M059J (cell line): ENCODE results near the gene RAB4A. TPM values are rescaled to one million over a fixed set of nuclear protein-coding genes. Genes with fewer than 3 reads are reported as not detected.
A peak's percentile ranks its signal among the peaks of the same experiment; 100 is the strongest.

Source experiments
- DNase-seq: peaks from one replicate; pipeline ENCODE4 v3.0.0-alpha.2; 2012; ENCODE audit warnings: low read depth
- total RNA-seq: library from RNA; depleted of rRNA; stranded (reverse); fragments of >200 nt; shearing (Covaris generic); gene quantifications from 2 replicates; pipeline ENCODE4 v1.2.3, GENCODE V29; 2014; rRNA removed

Gene RAB4A, protein sequence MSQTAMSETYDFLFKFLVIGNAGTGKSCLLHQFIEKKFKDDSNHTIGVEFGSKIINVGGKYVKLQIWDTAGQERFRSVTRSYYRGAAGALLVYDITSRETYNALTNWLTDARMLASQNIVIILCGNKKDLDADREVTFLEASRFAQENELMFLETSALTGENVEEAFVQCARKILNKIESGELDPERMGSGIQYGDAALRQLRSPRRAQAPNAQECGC
- total RNA-seq: 8.0 and 18.5 TPM in 2 replicates

DNA sequence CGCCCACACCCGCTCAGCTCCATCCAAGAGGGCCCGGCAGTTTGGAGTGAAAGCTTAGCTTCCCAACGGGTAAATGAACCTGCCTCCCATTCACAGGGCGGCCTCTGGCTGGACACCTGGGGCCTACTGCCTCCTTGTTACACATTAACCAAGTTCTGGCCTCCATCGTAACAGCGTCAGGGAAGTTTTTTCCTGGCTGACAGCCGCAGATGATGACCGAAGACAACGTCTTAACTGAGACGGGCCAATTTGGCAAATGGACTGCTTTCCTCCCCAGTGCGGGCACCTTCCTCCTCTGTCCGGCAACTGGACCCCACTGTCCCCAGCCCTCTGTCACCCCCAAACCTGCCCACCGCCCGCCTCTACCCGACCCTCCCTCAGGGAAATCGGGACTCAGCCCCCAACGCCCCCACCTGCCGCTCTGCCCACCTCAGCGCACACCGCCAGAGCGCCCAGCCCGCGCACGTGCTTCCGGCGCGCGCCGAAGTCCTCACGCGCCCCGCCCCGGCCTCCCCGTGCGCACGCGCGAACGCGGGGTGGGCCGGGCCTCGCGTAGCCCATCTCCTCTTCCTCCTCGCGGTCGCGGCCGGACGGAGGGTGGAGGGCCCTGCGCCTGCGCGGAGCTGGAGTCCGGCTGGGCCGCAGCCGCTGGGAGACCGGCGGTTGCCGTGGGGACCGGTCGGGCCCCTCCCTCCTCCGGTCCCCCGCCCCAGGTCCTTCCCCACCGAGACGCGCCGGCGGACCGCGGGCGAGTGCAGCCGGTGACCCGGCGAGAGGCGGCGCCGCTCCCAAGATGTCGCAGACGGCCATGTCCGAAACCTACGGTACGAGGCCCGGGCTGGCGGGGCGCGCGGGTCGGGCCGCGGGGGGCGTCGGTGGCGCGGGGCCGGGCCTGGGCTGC lies at the start of gene RAB4A:
Gene RAB4A (plus strand): TSS at position 565 of the 901 bp plus-strand sequence. CDS start 229 bp downstream, at position 794.
- peak; percentile 85 for DNase-seq

DNA sequence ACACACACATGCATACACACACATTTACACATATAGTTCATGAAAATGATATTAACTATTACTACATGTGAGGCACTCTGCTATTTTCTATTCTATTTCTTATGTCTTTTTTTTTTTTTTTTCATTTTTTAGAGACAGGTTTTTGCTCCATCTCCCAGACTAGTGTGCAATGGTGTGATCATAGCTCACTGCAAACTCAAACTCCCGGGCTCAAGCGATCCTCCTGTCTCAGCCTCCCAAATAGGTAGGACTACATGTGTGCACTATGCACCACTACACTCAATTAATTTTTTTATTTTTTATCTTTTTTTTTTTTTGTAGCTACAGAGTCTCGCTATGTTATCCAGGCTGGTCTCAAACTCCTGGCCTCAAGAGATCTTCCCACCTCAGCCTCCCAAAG lies 48.8 kb upstream of the RAB4A start:
- no peak for DNase-seq

DNA sequence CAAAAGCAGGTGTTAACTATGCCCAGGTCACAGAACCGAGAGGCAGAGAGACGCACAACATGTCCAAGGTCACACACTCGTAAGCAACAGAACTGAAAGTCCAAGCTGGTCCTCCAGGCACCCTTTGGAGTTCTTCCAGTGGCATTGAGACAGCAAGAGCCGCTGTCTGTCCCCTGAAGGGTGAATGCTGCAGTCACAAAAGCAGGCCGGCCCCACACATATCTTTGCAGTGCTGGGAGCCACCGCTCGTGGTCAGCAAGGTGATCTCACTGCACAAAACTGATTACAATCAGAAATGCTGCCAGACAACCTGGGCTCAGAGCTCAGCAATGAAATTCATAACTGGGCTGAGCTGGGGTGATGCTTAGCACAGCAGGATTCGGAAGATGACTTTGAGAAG lies 47.4 kb upstream of the RAB4A start:
- DNase-seq: peak; percentile 24

DNA sequence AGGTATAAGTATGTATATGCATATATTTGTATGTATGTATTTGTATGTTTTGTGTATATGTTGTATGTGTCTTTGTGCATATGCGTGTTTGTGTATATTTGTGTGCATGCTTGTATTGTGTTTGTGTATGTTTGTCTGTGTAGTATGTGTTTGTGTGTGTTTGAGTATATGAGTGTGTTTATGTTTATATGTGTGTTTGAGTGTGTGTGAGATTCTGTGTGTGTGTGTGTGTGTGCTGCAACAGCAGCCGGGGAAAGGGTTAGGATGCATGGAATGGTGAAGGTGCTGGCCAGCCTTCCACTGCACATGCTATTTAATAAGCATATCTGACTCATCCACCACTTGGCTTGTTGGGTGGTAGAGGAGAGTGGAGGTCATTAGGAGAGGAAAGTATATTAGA lies 46.6 kb upstream of the RAB4A start:
- DNase-seq: peak; percentile 41

DNA sequence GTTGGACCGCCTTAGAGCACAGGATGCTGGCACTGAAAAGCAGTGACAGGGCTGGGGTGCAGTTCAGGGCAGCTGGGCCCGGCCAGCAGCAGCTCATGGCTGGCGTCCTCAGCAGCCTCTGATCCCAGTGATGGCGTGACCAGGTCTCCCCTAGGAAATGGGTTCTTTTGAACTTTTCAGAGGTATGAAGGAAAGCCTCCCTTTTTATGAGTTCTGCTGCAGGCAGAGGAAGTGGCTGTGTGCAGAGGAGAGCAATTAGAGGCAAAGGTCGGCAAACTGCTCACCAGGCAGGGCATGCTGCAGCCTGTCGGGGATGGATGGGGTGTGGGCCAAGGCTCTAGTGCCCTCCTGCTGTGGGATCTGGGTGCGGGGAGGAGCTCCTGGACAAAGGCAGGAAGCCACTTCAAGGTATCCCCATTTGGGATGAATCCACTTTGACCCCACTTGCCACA lies 45.6 kb upstream of the RAB4A start:
- peak; percentile 12 for DNase-seq

DNA sequence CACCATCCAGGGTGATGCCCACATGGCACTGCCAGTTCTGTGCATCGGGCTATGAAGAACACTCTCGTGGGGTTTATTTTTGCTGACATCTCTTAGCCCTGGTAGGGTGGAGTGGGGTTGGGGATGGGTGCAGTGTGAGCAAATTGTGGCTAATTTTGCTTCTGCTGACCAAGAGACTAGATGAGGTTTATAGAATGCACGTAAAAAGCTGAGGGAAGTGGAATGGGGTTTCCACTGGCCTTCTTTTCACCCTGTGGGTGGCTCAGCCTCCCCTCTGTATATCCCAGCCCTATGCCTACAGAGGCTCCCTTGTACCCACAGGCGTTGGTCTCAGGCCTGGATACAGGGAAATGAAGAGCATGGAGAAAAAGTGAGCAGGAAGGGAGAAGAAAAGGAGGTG lies 44.1 kb upstream of the RAB4A start:
- no peak for DNase-seq

DNA sequence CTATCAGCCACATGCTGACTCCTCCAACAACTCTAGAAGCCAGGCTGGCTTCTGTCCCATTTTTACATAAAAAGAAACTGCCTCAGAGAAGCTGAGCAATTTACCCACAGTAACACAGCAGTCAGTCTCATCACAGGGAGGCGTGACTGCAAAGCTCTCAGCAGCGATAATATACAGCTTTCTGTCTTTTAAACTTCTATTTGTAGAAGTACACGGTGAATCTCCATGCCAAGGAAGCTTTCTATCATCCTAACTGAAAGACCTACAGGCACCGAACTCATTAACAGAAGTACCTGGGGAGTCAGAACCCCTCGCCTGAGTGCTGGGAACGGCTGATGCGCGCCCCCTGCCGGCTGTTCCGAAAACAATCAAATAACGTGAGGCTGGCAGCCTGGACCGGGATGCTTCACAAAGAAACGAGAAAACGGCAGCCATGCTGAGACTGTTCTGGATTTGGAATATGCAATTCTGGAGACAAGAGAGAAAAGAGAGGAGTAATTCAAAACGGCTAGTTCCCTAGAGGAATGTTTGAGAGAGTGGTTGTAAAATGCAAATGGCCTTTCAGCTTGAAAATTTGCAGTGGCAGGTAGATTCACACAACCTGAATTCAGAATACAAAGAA lies 43.5 kb upstream of the RAB4A start:
- peak; percentile 59 for DNase-seq

DNA sequence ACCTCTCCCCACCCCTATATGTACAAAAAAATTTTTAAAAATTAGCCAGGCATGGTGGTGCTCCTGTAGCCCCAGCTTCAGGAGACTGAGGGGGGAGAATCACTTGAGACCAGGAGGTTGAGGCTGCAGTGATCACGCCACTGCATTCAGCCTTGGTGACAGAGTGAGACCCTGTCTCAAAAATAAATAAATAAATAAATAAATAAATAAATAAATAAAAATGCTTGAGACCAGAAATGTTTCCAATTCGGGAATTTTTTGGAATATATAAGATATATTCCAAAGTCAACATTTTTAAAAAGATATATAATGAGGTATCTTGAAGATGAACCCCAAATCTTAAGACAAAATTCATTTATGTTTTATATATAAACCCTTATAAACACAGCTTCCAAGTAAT lies 42.4 kb upstream of the RAB4A start:
- no peak for DNase-seq

DNA sequence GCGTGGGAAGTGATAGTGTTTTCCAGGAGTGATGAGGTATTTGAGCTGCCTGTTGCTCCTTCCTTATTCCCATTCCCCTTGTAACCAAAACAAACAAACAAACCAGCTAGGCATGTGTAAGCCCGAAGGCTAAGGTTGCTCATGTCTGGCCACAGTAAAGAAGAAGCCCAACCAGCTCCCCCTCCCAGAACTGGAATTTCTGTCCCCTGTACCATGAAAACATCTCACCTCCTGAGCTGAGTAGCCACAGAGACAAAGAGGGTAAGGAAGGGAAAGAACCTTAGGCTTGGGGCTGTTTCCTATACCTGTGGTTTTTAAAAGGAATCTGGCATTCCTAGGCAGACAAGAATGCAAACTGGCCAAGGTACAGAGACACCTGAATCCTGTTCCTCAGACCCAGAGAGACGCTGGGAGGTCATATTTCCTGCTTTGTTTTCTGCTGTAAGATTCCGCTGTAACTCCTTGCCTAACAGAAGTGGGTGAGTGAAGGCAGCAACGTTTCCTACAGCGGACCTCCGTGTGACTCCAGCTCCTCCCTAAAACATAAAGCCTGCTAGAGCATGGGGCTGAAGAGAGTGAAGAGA lies 41.7 kb upstream of the RAB4A start:
- DNase-seq: peak; percentile 49

DNA sequence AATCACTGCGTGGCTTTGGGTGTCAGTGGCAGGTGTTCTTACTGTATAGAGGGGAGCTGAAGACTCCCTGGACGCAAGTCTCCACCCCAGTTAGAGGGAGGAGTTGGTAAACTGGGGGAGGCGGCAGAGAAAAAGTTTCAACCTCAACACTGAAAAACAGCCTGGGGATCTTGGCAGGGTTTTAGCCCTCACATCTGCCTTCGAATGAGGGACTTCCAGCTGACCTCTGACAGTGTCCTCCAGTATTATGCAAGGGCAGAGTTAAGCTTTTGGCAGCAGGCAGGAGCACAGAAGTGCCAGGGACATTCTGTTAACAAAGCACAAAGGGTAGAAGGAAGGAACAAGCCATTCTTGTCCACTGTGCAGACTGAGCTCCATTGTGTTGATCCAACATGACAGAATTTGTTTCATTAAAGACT lies 41.2 kb upstream of the RAB4A start:
- DNase-seq: no peak

DNA sequence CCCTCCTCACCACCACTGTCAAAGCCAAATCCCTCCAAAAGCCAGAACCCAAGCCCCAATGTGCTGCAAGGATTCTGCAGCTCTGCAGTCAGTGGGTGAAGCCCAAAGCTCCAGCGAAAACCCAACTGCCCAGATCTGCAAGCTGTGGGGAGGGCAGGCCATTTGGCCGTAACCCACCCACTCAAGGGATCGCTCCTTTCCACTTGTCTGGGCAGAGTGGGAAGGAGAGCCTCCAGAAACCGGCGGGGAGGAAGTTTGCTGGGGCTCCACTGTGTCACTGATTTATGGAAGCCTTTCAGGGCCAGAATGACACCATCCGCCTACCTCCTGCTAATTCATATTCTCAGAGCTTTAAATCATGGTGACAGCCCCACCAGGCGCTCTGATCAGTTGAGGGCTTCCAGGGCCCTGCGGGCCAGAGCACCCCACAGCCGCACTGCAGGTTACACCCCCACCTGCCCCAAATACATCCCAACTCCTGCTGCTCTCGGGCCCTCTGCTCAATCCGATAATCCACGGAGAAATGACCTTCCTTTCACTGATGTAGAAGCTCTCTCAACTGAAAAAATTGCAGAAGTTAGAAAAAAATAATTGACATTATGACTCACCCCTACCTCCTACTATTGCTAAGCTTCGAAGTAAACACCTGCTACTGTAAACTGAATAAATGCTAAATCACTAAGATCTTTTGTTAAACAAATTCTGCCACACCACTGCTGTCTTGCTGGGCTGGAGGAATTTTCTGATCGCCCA lies 40.6 kb upstream of the RAB4A start:
- peak; percentile 34 for DNase-seq

DNA sequence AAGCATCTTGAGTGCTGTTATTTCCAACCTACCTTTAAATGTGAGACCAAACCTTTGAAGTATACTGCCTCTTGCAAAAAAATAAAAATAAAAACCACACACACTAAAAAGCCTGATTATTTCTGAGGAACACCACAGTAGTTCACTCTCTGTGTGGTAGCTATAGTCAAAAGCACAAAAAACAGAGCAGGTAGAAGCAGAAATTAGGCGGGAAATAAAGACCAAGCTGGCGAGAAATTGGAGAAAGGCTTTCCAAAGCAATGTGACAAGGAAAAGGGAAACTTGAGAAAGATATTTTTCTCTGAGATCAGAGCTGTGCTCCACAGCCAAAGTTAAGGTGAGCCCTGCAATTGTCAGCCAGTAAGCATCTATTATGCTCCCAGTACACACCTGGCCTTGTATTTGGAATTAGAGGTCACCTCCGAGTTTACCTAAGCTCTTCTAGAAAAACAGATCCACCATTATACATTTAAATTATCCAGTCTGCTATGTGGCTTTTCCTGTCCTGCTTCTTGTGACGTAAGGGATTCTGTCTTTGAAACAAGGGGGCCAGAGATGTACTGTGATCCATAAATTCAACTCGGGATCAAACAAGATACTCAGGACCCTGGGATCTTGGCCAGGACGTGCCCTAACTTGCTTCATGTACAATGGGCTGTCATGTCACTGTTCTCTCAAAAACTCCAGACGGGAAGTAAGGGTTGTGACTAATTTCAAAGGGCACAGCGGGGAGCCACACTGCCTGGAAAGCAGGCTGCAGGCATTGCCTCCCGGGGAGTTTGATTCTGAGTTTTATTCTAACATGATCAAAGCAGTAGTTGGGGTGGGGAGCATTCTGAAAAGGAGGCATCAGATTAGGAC lies 39.8 kb upstream of the RAB4A start:
- peak; percentile 60 for DNase-seq

DNA sequence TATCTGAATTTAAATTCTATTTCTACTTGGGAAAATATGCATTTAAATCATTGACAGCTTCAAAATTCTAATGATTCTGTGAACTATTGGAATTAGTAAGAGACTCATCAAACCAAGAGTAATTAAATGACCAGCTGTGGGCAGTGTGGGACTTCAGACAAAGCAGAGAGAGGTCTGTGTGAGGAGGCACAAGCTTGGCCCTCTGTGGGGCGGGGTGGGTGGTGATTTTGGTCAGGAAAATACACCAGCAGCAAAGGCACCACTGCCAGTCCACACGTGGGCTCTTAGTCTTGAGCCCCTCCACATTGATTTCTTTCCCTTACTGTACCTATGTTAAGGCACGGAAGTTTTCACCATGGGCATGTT lies 39.2 kb upstream of the RAB4A start:
- DNase-seq: peak; percentile 24

DNA sequence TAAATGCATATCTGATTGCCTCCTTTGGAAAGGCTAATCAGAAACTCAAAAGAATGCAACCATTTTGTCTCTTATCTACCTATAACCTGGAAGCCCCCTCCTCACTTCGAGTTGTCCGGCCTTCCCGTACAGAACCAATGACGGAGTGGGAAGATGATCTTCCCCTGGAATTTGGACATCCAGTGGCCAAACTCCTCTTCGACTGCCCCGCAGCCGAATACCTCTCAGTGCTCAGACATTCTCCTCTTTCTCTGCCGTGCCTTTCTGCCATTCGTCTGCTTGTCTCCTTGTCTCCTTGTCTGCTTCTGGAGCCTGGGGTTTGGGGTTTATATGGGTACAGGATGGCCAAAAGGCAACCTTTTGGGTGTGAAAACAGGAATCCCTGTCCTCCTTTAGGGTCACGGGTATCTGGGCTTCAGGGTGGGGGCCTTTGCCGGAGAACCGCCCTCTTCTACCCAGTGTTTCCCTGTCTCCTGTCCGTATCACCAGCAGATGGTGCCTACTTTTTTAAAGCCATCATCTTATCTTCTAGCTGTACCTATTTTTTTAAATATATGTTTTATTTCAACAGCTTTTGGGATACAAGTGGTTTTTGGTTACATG lies 35.9 kb upstream of the RAB4A start:
- DNase-seq: no peak

DNA sequence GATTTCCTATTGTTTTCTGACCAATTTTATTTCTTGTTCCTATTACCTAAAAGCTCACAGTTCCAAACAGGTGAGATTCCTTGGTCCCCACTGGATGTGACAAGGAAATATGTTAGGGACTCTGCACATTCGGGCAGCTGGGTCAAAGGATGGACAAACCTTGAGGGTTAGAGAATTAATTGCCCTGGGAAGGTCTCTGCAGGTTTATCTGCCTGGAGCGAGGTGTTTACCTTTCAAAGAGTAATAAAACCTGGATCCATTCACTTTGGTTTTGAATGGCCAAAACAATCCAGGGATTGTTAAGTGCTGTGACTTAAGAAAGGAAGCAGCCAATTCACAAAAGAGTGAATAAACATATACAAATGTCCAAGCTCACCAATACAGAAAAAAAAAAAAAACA lies 33.6 kb upstream of the RAB4A start:
- no peak for DNase-seq

DNA sequence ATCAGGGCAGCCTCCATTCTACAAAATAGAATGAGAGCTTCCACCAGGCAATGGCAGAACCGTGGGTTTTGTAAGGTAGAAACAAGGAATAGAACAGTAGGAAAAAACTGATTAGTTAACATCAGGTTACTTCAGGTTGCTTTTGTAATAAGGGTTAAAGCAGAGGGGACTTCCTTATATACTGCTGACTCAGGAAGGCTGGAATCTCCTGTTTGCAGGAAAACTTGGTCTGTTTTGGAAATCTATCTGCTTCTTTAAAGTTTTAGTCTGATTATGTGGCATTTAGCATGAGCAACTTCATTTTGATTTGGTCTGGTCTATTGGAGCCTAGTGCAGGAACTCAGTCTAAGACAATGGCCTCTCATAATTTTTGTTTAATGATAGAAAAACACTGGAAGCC lies 32.7 kb upstream of the RAB4A start:
- DNase-seq: no peak

DNA sequence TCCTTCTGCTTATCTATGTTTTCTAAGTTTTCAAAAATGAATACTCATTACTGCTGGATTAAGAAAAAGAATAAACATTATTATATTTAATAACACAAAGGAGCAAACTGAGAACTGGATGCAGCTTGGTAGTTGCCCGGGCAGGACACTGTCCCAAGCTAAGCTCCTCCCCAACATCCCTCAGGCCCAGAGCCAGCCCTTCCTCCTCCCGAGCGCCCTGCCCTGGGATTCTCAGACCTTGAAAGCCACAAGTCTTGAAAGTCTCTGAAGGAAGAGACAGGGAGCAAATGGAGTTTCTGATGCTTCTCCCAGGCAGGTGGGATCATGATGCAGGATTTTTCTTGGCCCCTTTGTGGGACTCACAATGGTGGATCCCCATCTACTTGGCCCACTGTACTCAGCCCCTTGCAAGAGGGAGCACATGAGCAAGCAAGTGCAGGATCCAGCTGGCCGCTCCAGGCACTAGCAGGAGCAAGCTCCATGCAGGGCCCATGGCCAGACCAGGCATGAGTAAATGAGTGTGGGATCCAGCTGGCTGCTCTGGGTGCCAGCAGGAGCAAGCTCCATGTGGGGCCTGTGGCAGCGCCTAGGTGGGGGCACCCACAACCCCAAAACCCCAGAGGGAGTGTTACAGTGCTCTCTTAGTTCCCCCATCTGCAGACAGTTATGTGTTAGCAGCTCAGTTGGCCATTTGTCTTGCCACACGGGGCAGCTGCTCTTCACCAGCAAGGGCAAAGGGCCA lies 32.1 kb upstream of the RAB4A start:
- DNase-seq: no peak

DNA sequence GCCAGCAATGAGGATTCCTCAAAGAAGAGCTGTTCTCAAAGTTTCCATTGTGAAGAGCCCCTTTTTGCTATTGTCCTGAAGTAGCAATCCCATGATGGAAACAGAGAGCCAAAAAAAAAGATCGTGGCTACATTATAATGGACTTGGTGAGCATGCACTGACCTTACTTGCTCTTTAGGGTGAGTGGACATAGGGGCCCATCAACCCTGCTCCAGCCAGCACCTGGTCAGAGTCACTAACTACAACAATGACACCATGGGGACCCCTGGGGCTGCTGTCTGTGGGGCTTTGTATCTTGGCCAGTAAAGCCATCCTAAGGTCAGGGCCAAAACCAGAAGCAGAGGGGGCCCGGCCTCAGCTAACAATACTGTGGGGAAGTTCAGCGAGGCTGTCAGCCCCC lies 30.4 kb upstream of the RAB4A start:
- DNase-seq: no peak

DNA sequence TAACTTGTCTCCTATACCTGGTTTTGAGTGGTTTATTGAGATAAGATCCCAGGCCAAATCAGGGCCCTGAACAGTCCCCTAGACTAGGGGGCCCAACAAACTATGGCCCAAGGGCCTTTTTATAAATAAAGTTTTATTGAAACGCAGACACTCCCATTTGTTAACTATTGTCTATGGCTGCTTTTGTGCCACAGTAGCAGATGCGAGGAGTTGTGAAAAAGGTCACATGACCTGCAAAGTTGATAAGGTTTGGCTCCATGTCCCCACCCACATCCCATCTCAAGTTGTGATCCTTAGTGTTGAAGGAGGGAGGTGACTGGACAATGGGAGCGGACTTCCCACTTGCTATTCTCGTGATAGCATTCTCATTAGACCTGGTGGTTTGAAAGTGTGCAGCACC lies 29.5 kb upstream of the RAB4A start:
- no peak for DNase-seq
